SKM-1 (cell line): ENCODE results near the gene NLK.
"Not testable (repeated sequence)": the region's sequence is repeated elsewhere in the genome, so short reads cannot be mapped to it uniquely, and the experiment has no call there.

Experiments used
- DNase-seq: peaks from one replicate; lab custom pipeline; 2025; ENCODE audit not compliant: unreplicated experiment; lab: John Stamatoyannopoulos, UW

The NLK gene

GRCh38 chr17:28188841-28189263, 146.4 kb downstream of the NLK start:
- no peak for DNase-seq

- DNase-seq = no peak
Observed at GRCh38 chr17:28189667-28190066, 147.2 kb downstream of the NLK start.

GRCh38 chr17:28191018-28191417, 148.5 kb downstream of the NLK start:
- no peak for DNase-seq

- DNase-seq = no peak
Observed at GRCh38 chr17:28193241-28193640, 150.8 kb downstream of the NLK start.

- DNase-seq = no peak
Observed at GRCh38 chr17:28194382-28194781, 151.9 kb downstream of the NLK start.

GRCh38 chr17:28196636-28197035, 154.2 kb downstream of the NLK start:
- DNase-seq = no peak

GRCh38 chr17:28199115-28199514, 156.6 kb downstream of the NLK start:
- DNase-seq = no peak

GRCh38 chr17:28199728-28200127, 157.3 kb downstream of the NLK start:
- DNase-seq = no peak

- DNase-seq = no peak
Observed at GRCh38 chr17:28201315-28201714, 158.8 kb downstream of the NLK start.

- DNase-seq = no peak
Observed at GRCh38 chr17:28204244-28204643, 161.8 kb downstream of the NLK start.

GRCh38 chr17:28204751-28205150, 162.3 kb downstream of the NLK start:
- DNase-seq = no peak

- no peak for DNase-seq
Observed at GRCh38 chr17:28206292-28206691, 163.8 kb downstream of the NLK start.

GRCh38 chr17:28211811-28212210, 169.3 kb downstream of the NLK start:
- no peak for DNase-seq

- DNase-seq = not testable (repeated sequence)
Observed at GRCh38 chr17:28213578-28213977, 171.1 kb downstream of the NLK start.

- no peak for DNase-seq
Observed at GRCh38 chr17:28216052-28216451, 173.6 kb downstream of the NLK start.

GRCh38 chr17:28216528-28216927, 174.1 kb downstream of the NLK start:
- no peak for DNase-seq

- no peak for DNase-seq
Observed at GRCh38 chr17:28219771-28220170, 177.3 kb downstream of the NLK start.

- no peak for DNase-seq
Observed at GRCh38 chr17:28221751-28222414, 179.4 kb downstream of the NLK start.

GRCh38 chr17:28225271-28225670, 182.8 kb downstream of the NLK start:
- DNase-seq = no peak

GRCh38 chr17:28225867-28226266, 183.4 kb downstream of the NLK start:
- DNase-seq = no peak

- DNase-seq = no peak
Observed at GRCh38 chr17:28226563-28227315, 184.3 kb downstream of the NLK start.

GRCh38 chr17:28227316-28228108, 185.0 kb downstream of the NLK start:
- DNase-seq = peak; percentile 8
